GM12878 (cell line): ENCODE measurements around the gene ISCU. TPM values are rescaled to one million over a fixed set of nuclear protein-coding genes. Genes with fewer than 3 reads are reported as not detected.

ENCODE experiments used
- ATAC-seq: fragments of 200-7000 bp; cut with Tn5 transposase; 3 replicates; pipeline ENCODE4 v1.9.1; 2020; ENCODE audit warnings: mild to moderate bottlenecking, moderate library complexity
- BruUV-seq: library from RNA; stranded (reverse); fragments of 400-500 nt; replicated peaks from 2 replicates; lab custom pipeline; 2021; lab: Mats Ljungman, UMichigan
- CTCF ChIA-PET: fragments of 300-600 bp; sonication (Branson Sonifier 250); formaldehyde crosslinking; extraction: SDS; loops from one replicate; lab custom pipeline; 2021; ENCODE audit warnings: inconsistent platforms; lab: Yijun Ruan, JAX
- POLR2A ChIA-PET: fragments of 350-600 bp; formaldehyde crosslinking; extraction: SDS; loops from one replicate; lab custom pipeline; 2021; ENCODE audit warnings: inconsistent platforms; lab: Charles Lee
- RAD21 ChIA-PET: fragments of 300-600 bp; sonication (Branson Sonifier 250); formaldehyde crosslinking; loops from one replicate; lab custom pipeline; 2023; ENCODE audit warnings: antibody characterized with exemption; ENCODE audit not compliant: unreplicated experiment; lab: Charles Lee
- SMC1A ChIA-PET: fragments of 300-600 bp; sonication (Branson Sonifier 250); formaldehyde crosslinking; loops from one replicate; lab custom pipeline; 2023; ENCODE audit not compliant: unreplicated experiment, uncharacterized antibody; lab: Charles Lee
- DNase-seq: peaks from one replicate; pipeline ENCODE4 v3.0.0-alpha.2; 2011; ENCODE audit warnings: low read depth, low spot score
- FAIRE-seq: peaks from 3 replicates; lab custom pipeline; 2011; peaks lifted over from hg19 to GRCh38; lab: Jason Lieb, UNC
- H2AFZ ChIP-seq: 2 replicates; pipeline ENCODE4 v1.6.0; 2011; ENCODE audit warnings: low read depth, low read length, control low read depth; ENCODE audit not compliant: control insufficient read depth
- H3K27ac ChIP-seq: 2 replicates; pipeline ENCODE4 v1.5.1; 2011; ENCODE audit warnings: control low read depth; ENCODE audit not compliant: control insufficient read depth, insufficient read depth
- H3K27me3 ChIP-seq, 2 experiments: replicated peaks in 1 of 2; 2 replicates each; pipeline versions ENCODE4 v1.6.0 to v1.6.1; 2011; ENCODE audit warnings: low read length in 1 of 2; ENCODE audit not compliant: control insufficient read depth in 2 of 2, insufficient read depth in 2 of 2
- H3K36me3 ChIP-seq, 2 experiments: 2 replicates each; pipeline ENCODE4 v1.5.1; 2011; ENCODE audit warnings: low read length in 1 of 2; ENCODE audit not compliant: control insufficient read depth in 2 of 2, insufficient read depth in 2 of 2
- H3K4me1 ChIP-seq: 2 replicates; pipeline ENCODE4 v1.6.1; 2011; ENCODE audit warnings: mild to moderate bottlenecking, low read length, moderate library complexity, mixed read lengths; ENCODE audit not compliant: control insufficient read depth, insufficient read depth
- H3K4me2 ChIP-seq: 2 replicates; pipeline ENCODE4 v1.6.0; 2011; ENCODE audit warnings: control low read depth; ENCODE audit not compliant: control insufficient read depth, insufficient read depth
- H3K4me3 ChIP-seq: fragments of 200-600 bp; sonication (generic); 2 replicates; pipeline ENCODE4 v1.5.1; 2016
- H3K79me2 ChIP-seq: 2 replicates; pipeline ENCODE4 v1.6.0; 2011; ENCODE audit warnings: low read length; ENCODE audit not compliant: control insufficient read depth, insufficient read depth
- H3K9ac ChIP-seq: 2 replicates; pipeline ENCODE4 v1.8.0; 2011; ENCODE audit warnings: low read length, control low read depth, mixed read lengths; ENCODE audit not compliant: control insufficient read depth, insufficient read depth
- H3K9me3 ChIP-seq: replicated peaks from 3 replicates; pipeline ENCODE4 v1.5.1; 2011; ENCODE audit warnings: mild to moderate bottlenecking, low read length; ENCODE audit not compliant: control insufficient read depth, insufficient read depth
- H4K20me1 ChIP-seq: 2 replicates; pipeline ENCODE4 v1.6.0; 2011; ENCODE audit not compliant: control insufficient read depth, insufficient read depth
- E4F1 ChIP-seq: fragments of 450-650 bp; IDR thresholded peaks from 2 replicates; pipeline ENCODE4 v1.6.1; 2018; ENCODE audit warnings: borderline replicate concordance, mild to moderate bottlenecking; ENCODE audit not compliant: partially characterized antibody
- GATAD2B ChIP-seq: fragments of 450-650 bp; conservative IDR thresholded peaks from 2 replicates; pipeline ENCODE4 v1.6.1; 2017; ENCODE audit warnings: low read depth, mild to moderate bottlenecking, moderate library complexity
- KAT2A ChIP-seq: conservative IDR thresholded peaks from 2 replicates; pipeline ENCODE4 v1.6.1; 2011; ENCODE audit warnings: low read depth, low read length; ENCODE audit not compliant: control insufficient read depth
- SMC3 ChIP-seq: IDR thresholded peaks from 2 replicates; pipeline ENCODE4 v1.6.1; 2011; ENCODE audit warnings: low read length, improper control_type of control experiment, borderline replicate concordance
- STAT3 ChIP-seq: IDR thresholded peaks from 2 replicates; pipeline ENCODE4 v1.6.1; 2011; ENCODE audit warnings: low read depth, low read length, improper control_type of control experiment
- TBL1XR1 ChIP-seq: IDR thresholded peaks from 2 replicates; pipeline ENCODE4 v1.6.1; 2012; ENCODE audit warnings: low read depth, low read length, improper control_type of control experiment
- YBX1 ChIP-seq: fragments of 450-650 bp; IDR thresholded peaks from 2 replicates; pipeline ENCODE4 v1.6.1; 2016; ENCODE audit warnings: antibody characterized with exemption
- ZNF217 ChIP-seq: fragments of 450-650 bp; IDR thresholded peaks from 2 replicates; pipeline ENCODE4 v1.6.1; 2017; ENCODE audit warnings: antibody characterized with exemption, mild to moderate bottlenecking
- WGBS: methylation state at CpG from one replicate; pipeline ENCODE4 v1.1.6; 2016; ENCODE audit warnings: low lambda C conversion rate; ENCODE audit not compliant: insufficient replicate concordance, insufficient coverage; ENCODE audit errors: missing lambda C conversion rate; 5-methylcytosine and 5-hydroxymethylcytosine counted together
- in situ Hi-C: fragments of 300-500 bp; cut with MboI; formaldehyde crosslinking; loops from 9 replicates; pipeline ENCODE4 v1.14.3; 2018; ENCODE audit warnings: mixed read lengths
- intact Hi-C: fragments of 100-400 bp; cut with micrococcal nuclease; formaldehyde crosslinking; loops from one replicate; pipeline ENCODE4 v1.14.2; 2022; ENCODE audit not compliant: unreplicated experiment
- polyA plus RNA-seq, 11 experiments: library from polyadenylated mRNA; depleted of rRNA in 4 of 11; unstranded in 6 of 11; stranded (reverse) in 5 of 11; fragments of >200 nt; fragmentation: Nextera tagmentation in 4 of 11; fragmentation: Illumina TruSeq in 1 of 11; extraction: Ambion mirVana in 4 of 11; extraction: Trizol in 1 of 11; gene quantifications; 1 replicate in 1 of 11; 2 replicates in 10 of 11; pipeline versions ENCODE4 v1.2.1 to v1.2.3, GENCODE V29; 2011 to 2016; ENCODE audit warnings: inconsistent platforms in 2 of 11, missing spikeins in 2 of 11, low read depth in 1 of 11
- total RNA-seq, 4 experiments: library from RNA; depleted of rRNA in 3 of 4; stranded (reverse); fragments of >200 nt in 3 of 4; fragmentation: Illumina TruSeq in 1 of 4; extraction: Trizol in 1 of 4; gene quantifications; 2 replicates each; pipeline versions ENCODE4 v1.2.1 to v1.2.3, GENCODE V29; 2013 to 2021
- TF ChIP-seq, protein P1 (sequence below): fragments of 450-650 bp; IDR thresholded peaks from 2 replicates; pipeline ENCODE4 v1.6.1; 2017; ENCODE audit warnings: borderline replicate concordance

The ISCU gene
- total and polyA plus RNA-seq, 10 of the 15 experiments (the other 5 are each of a cell fraction or from before 2014, with no cell fraction given) = 32.8 to 260 (median 127) TPM

- intact Hi-C loops = no loop called here
- H3K79me2 ChIP-seq = no peaks in the 10 kb centered on the region
- no peak for DNase-seq
- H3K4me1 ChIP-seq = no peaks in the 10 kb centered on the region; the same call in 1 of the 2 replicates
- TF ChIP-seq STAT3 (no peak), TBL1XR1 (no peak), ZNF217 (no peak), E4F1 (no peak), YBX1 (no peak), KAT2A (no peak), SMC3 (no peak), GATAD2B (no peak)
- TF ChIP-seq, protein P1, sequence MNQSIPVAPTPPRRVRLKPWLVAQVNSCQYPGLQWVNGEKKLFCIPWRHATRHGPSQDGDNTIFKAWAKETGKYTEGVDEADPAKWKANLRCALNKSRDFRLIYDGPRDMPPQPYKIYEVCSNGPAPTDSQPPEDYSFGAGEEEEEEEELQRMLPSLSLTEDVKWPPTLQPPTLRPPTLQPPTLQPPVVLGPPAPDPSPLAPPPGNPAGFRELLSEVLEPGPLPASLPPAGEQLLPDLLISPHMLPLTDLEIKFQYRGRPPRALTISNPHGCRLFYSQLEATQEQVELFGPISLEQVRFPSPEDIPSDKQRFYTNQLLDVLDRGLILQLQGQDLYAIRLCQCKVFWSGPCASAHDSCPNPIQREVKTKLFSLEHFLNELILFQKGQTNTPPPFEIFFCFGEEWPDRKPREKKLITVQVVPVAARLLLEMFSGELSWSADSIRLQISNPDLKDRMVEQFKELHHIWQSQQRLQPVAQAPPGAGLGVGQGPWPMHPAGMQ = no peak
- no peak overlapping the region for H3K4me3 ChIP-seq
- no peak overlapping the region for H2AFZ ChIP-seq
- no peaks in the 10 kb centered on the region for H3K27me3 ChIP-seq
- H3K9me3 ChIP-seq = no peaks in the 10 kb centered on the region
- no peak overlapping the region for H3K9ac ChIP-seq
- BruUV-seq = no TSS peak
- 66% methylated on average over 4 of the region's 4 CpGs for WGBS
- H4K20me1 ChIP-seq = no peaks in the 10 kb centered on the region
- H3K4me2 ChIP-seq = no peak overlapping the region
- ChIA-PET POLR2A (interaction anchor here (1.0 kb wide), 1 partner anchor 15 kb away, joined by 3 read pairs; no protein-coding TSS in a partner anchor), CTCF (interaction anchor here (0.5 to 1.4 kb wide), 4 partner anchors 10 to 56 kb away, joined by 3 to 6 read pairs (median 4); no protein-coding TSS in a partner anchor), SMC1A (interaction anchor here (0.6 to 2.8 kb wide), 2 partner anchors 10 to 13 kb away, joined by 3 to 8 read pairs; no protein-coding TSS in a partner anchor), RAD21 (no interaction called here)
- H3K36me3 ChIP-seq = no peaks in the 10 kb centered on the region
- no peak for FAIRE-seq
- in situ Hi-C loops = no loop called here
- ATAC-seq = no peak
- no peak overlapping the region for H3K27ac ChIP-seq
Measured at GRCh38 chr12:108585864-108586263, 23.5 kb downstream of the ISCU start.
